SH-SY5Y (cell line): Measurements from ENCODE around the gene DMGDH.

Experiments
- GATA2 ChIP-seq: IDR thresholded peaks from 2 replicates; pipeline ENCODE4 v1.6.1; 2011; ENCODE audit warnings: mild to moderate bottlenecking, low read depth, low read length
- GATA3 ChIP-seq: IDR thresholded peaks from 2 replicates; pipeline ENCODE4 v1.6.1; 2011; ENCODE audit warnings: low read depth, mild to moderate bottlenecking, low read length, moderate library complexity

DNA sequence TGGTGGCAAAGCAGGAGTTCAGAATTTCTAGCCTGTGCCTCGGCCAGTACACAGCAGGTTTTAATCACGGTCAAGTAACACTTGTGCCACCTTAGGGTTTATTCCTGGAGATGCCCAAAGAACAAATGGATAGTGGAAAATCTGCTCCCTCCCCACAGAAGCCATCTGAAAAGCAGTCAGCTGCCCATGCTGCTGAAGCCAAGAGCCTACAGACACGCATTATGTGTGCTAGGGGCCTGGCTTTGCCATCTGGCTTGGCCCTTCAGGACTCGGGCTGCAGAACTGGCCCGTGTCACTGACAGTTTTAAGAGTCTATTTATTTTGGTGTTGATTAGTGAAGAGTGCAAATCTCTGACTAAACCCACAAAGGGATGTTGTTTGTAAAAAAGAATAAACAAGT, 95.5 kb downstream of the DMGDH start:
- TF ChIP-seq GATA2 (no peak), GATA3 (no peak)
